Measurements from ENCODE around the gene ETV7. TPM values are rescaled to one million over a fixed set of nuclear protein-coding genes. Genes with fewer than 3 reads are reported as not detected.

ETV7 gene
- polyA plus RNA-seq, 1 of the 3 experiments (the other 2 are of a cell fraction) = 0.39 TPM

DNA sequence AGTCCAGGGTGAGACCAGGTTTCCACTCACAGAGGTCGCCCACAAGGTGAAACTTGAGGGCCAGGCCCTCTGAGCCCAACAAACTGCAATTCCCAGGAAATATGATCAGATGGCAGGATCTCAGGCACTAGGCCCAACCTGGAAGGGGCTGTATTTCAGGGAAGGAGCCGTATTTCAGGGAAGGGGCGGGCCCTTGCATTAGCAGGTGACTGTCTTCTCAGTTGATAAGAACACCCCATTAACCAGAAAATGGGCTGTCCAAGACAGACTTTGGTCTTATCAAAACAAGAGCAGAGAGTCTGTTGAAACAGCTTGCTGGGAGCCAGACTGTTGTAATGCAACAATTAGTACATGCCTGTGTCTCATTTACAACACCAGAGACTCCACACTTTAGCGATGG is 39.8 kb downstream of the ETV7 start:
- Histone ChIP-seq H3K9me3 (no peaks in the 10 kb centered on the region), H3K27ac (ENCODE audit: low read depth in 2 of 2, low read length in 1 of 2) (no peak overlapping the region), H3F3A (replicated peaks; ENCODE audit: insufficient read depth) (no peaks in the 10 kb centered on the region), H3K27me3 (ENCODE audit: insufficient read depth) (no peaks in the 10 kb centered on the region), H2AFZ (ENCODE audit: low read depth) (no peak overlapping the region), H3K79me2 (ENCODE audit: insufficient read depth) (no peaks in the 10 kb centered on the region), H3K4me3 (ENCODE audit: low read depth in 2 of 2, low read length in 1 of 2) (no peak overlapping the region), H3K9me2 (no peaks in the 10 kb centered on the region), H3K36me3 (replicated peaks in 1 of 2; ENCODE audit: control insufficient read depth in 1 of 2, insufficient read depth in 2 of 2, low read length in 1 of 2) (no peaks in the 10 kb centered on the region), H4K20me1 (ENCODE audit: insufficient read depth) (no peaks in the 10 kb centered on the region), H3K4me2 (no peak overlapping the region), H3K4me1 (ENCODE audit: control insufficient read depth in 1 of 2, insufficient read depth in 2 of 2, low read depth in 1 of 2, low read length in 1 of 2) (peaks cover 6 to 9% of the 10 kb centered on the region in 2 experiments; a peak in 2 of 4 replicates), H3K9ac (no peak overlapping the region)
- ChIA-PET POLR2A (interaction anchor here (0.6 kb wide), 1 partner anchor 261 kb away, joined by 5 read pairs; no protein-coding TSS in a partner anchor), CTCF (interaction anchor here (2.3 to 9.3 kb wide), 2 partner anchors 12 to 45 kb away, joined by 7 to 69 read pairs; no protein-coding TSS in a partner anchor)
- DNase-seq = no peak
- TF ChIP-seq RXRA (IDR thresholded peaks at IDR 0.05; ENCODE audit: borderline replicate concordance, low read depth) (no peak), JUND (IDR thresholded peaks at IDR 0.05) (no peak), RAD21 (IDR thresholded peaks at IDR 0.05; ENCODE audit: low read length) (no peak), ELF1 (IDR thresholded peaks at IDR 0.05) (no peak), GABPA (IDR thresholded peaks at IDR 0.05; ENCODE audit: low read depth) (no peak)
- TF ChIP-seq, protein P1, sequence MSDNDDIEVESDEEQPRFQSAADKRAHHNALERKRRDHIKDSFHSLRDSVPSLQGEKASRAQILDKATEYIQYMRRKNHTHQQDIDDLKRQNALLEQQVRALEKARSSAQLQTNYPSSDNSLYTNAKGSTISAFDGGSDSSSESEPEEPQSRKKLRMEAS (IDR thresholded peaks at IDR 0.05; ENCODE audit: low read depth) = no peak
- 89% methylated on average over 4 of the region's 4 CpGs for WGBS (ENCODE audit: low lambda C conversion rate)

DNA sequence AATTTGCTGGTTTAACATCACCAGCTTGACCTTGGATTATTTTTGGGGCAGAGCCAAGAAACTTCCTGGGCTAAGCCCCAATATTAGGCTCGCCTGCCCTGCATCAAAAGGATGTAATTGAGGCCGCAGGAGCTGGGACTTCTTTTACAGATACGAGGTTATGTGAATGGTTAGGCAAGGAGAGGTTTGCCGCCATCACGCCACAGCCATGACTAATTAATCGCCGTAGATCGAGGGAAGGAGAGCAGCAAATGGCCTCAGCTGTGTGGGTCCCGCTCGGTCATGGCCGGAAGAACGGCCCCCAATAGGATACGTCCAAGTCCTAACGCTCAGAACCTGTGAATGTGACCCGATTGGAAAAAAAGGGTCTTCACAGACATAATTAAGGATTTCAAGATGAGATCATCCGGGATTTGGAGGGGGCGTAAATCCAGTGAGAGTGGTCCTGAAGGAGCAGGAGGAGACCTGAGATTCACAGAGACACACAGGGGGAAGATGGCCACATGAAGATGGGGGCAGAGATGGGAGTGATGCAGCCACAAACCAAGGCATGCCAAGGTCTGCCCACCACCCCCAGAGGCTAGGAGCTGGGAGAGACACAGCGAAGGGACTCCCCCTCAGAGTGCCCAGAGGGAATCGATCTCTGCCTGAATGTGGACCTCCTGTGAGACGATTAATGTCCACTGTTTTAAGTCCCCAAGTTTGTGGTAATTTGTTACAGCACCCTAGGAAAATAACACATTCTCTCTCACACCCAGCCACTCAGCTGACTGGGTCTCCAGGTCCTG is 40.8 kb downstream of the ETV7 start:
- Histone ChIP-seq H3K4me1 (ENCODE audit: control insufficient read depth in 1 of 2, insufficient read depth in 2 of 2, low read depth in 1 of 2, low read length in 1 of 2) (peaks cover 6 to 9% of the 10 kb centered on the region in 2 experiments; a peak in 2 of 4 replicates), H3K9me3 (no peaks in the 10 kb centered on the region), H3K36me3 (replicated peaks in 1 of 2; ENCODE audit: control insufficient read depth in 1 of 2, insufficient read depth in 2 of 2, low read length in 1 of 2) (no peaks in the 10 kb centered on the region), H3K9ac (no peak overlapping the region), H3F3A (replicated peaks; ENCODE audit: insufficient read depth) (no peaks in the 10 kb centered on the region), H3K27me3 (ENCODE audit: insufficient read depth) (no peaks in the 10 kb centered on the region), H3K27ac (ENCODE audit: low read depth in 2 of 2, low read length in 1 of 2) (no peak overlapping the region), H3K4me3 (ENCODE audit: low read depth in 2 of 2, low read length in 1 of 2) (no peak overlapping the region), H3K4me2 (no peak overlapping the region), H2AFZ (ENCODE audit: low read depth) (no peak overlapping the region), H3K79me2 (ENCODE audit: insufficient read depth) (no peaks in the 10 kb centered on the region), H3K9me2 (no peaks in the 10 kb centered on the region), H4K20me1 (ENCODE audit: insufficient read depth) (no peaks in the 10 kb centered on the region)
- no peak for TF ChIP-seq MXI1 (IDR thresholded peaks at IDR 0.05; ENCODE audit: low read depth, low read length)
- no peak for TF ChIP-seq TCF12 (IDR thresholded peaks at IDR 0.05)
- TF ChIP-seq, protein P2, sequence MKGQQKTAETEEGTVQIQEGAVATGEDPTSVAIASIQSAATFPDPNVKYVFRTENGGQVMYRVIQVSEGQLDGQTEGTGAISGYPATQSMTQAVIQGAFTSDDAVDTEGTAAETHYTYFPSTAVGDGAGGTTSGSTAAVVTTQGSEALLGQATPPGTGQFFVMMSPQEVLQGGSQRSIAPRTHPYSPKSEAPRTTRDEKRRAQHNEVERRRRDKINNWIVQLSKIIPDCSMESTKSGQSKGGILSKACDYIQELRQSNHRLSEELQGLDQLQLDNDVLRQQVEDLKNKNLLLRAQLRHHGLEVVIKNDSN (IDR thresholded peaks at IDR 0.05; ENCODE audit: borderline replicate concordance, low read depth) = no peak
- no peak for TF ChIP-seq RXRA (IDR thresholded peaks at IDR 0.05; ENCODE audit: borderline replicate concordance, low read depth)
- TF ChIP-seq SMC3 (IDR thresholded peaks at IDR 0.05; ENCODE audit: low read depth, low read length) = no peak
- no peak for TF ChIP-seq TAF1 (IDR thresholded peaks at IDR 0.05; ENCODE audit: borderline replicate concordance, low read depth, low read length)
- TF ChIP-seq, protein P3, sequence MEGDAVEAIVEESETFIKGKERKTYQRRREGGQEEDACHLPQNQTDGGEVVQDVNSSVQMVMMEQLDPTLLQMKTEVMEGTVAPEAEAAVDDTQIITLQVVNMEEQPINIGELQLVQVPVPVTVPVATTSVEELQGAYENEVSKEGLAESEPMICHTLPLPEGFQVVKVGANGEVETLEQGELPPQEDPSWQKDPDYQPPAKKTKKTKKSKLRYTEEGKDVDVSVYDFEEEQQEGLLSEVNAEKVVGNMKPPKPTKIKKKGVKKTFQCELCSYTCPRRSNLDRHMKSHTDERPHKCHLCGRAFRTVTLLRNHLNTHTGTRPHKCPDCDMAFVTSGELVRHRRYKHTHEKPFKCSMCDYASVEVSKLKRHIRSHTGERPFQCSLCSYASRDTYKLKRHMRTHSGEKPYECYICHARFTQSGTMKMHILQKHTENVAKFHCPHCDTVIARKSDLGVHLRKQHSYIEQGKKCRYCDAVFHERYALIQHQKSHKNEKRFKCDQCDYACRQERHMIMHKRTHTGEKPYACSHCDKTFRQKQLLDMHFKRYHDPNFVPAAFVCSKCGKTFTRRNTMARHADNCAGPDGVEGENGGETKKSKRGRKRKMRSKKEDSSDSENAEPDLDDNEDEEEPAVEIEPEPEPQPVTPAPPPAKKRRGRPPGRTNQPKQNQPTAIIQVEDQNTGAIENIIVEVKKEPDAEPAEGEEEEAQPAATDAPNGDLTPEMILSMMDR (IDR thresholded peaks at IDR 0.05) = no peak
- no peak for TF ChIP-seq ELF1 (IDR thresholded peaks at IDR 0.05)
- no peak for TF ChIP-seq GABPA (IDR thresholded peaks at IDR 0.05; ENCODE audit: low read depth)
- TF ChIP-seq NRF1 (IDR thresholded peaks at IDR 0.05; ENCODE audit: low read depth, low read length) = no peak
- TF ChIP-seq MEF2A (IDR thresholded peaks at IDR 0.05; ENCODE audit: borderline replicate concordance, low read depth) = no peak
- no peak for TF ChIP-seq FOXM1 (IDR thresholded peaks at IDR 0.05; ENCODE audit: low read depth)
- TF ChIP-seq, protein P1 (IDR thresholded peaks at IDR 0.05; ENCODE audit: low read depth) = no peak
- TF ChIP-seq RFX5 (IDR thresholded peaks at IDR 0.05; ENCODE audit: low read length) = no peak
- TF ChIP-seq CHD2 (IDR thresholded peaks at IDR 0.05; ENCODE audit: low read length, partially characterized antibody) = no peak
- no peak for TF ChIP-seq POLR2AphosphoS5 (IDR thresholded peaks at IDR 0.05; ENCODE audit: low read depth, low read length)
- TF ChIP-seq ZBTB33 (IDR thresholded peaks at IDR 0.05; ENCODE audit: borderline replicate concordance, low read depth) = no peak
- TF ChIP-seq, protein P4, sequence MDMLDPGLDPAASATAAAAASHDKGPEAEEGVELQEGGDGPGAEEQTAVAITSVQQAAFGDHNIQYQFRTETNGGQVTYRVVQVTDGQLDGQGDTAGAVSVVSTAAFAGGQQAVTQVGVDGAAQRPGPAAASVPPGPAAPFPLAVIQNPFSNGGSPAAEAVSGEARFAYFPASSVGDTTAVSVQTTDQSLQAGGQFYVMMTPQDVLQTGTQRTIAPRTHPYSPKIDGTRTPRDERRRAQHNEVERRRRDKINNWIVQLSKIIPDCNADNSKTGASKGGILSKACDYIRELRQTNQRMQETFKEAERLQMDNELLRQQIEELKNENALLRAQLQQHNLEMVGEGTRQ (IDR thresholded peaks at IDR 0.05; ENCODE audit: borderline replicate concordance, low read depth, low read length) = no peak
- ChIA-PET CTCF (interaction anchor here (0.7 to 9.3 kb wide), 6 partner anchors 12 to 44 kb away, joined by 4 to 69 read pairs (median 6); no protein-coding TSS in a partner anchor), POLR2A (no interaction called here)
- no peak for DNase-seq
- 93% methylated on average over 18 of the region's 20 CpGs for WGBS (ENCODE audit: low lambda C conversion rate)
